ENCODE measurements around the gene CYB561A3.

CYB561A3 gene

GRCh38 chr11:61378713-61379313 lies 17.1 kb upstream of the CYB561A3 start:
- no peak overlapping the region for H3K4me3 ChIP-seq (ENCODE audit: control insufficient read depth, low read depth, low read length)
- DNase-seq (ENCODE audit: low read depth) = peak; percentile 98
- no peak for TF ChIP-seq CTCF (conservative IDR thresholded peaks at IDR 0.05; ENCODE audit: control insufficient read depth, insufficient read depth, low read depth, low read length)

- no peak for TF ChIP-seq CTCF (conservative IDR thresholded peaks at IDR 0.05; ENCODE audit: control insufficient read depth, insufficient read depth, low read depth, low read length)
- H3K4me3 ChIP-seq (ENCODE audit: control insufficient read depth, low read depth, low read length) = no peak overlapping the region
- DNase-seq (ENCODE audit: low read depth) = peak; percentile 77
Measured at GRCh38 chr11:61377461-61378160, 15.9 kb upstream of the CYB561A3 start.

GRCh38 chr11:61375761-61376108 lies 14.1 kb upstream of the CYB561A3 start:
- no peak for TF ChIP-seq CTCF (conservative IDR thresholded peaks at IDR 0.05; ENCODE audit: control insufficient read depth, insufficient read depth, low read depth, low read length)
- no peak for DNase-seq (ENCODE audit: low read depth)
- no peak overlapping the region for H3K4me3 ChIP-seq (ENCODE audit: control insufficient read depth, low read depth, low read length)

GRCh38 chr11:61372659-61373420 lies 11.2 kb upstream of the CYB561A3 start:
- H3K4me3 ChIP-seq (ENCODE audit: control insufficient read depth, low read depth, low read length) = no peak overlapping the region
- no peak for TF ChIP-seq CTCF (conservative IDR thresholded peaks at IDR 0.05; ENCODE audit: control insufficient read depth, insufficient read depth, low read depth, low read length)
- DNase-seq (ENCODE audit: low read depth) = no peak

- TF ChIP-seq CTCF (conservative IDR thresholded peaks at IDR 0.05; ENCODE audit: control insufficient read depth, insufficient read depth, low read depth, low read length) = no peak
- no peak overlapping the region for H3K4me3 ChIP-seq (ENCODE audit: control insufficient read depth, low read depth, low read length)
- DNase-seq (ENCODE audit: low read depth) = peak; percentile 39
Measured at GRCh38 chr11:61370349-61371005, 8.8 kb upstream of the CYB561A3 start.

Measured in fibroblast of mammary gland (primary cell).